Subcutaneous abdominal adipose tissue (tissue), 5 donors: Measurements from ENCODE around the gene KCNQ4.

Source experiments
- H3K27ac ChIP-seq: one replicate; pipeline ENCODE4 v1.7.0; 2013; ENCODE audit warnings: low read depth, mild to moderate bottlenecking, inconsistent platforms, low read length, moderate library complexity
- H3K27me3 ChIP-seq, 5 donors: one replicate each; pipeline ENCODE4 v1.7.0; 2013; ENCODE audit warnings: low read length in 5 of 5, inconsistent platforms in 1 of 5; ENCODE audit not compliant: control insufficient read depth in 5 of 5, insufficient read depth in 4 of 5
- H3K36me3 ChIP-seq, 5 donors: one replicate each; pipeline ENCODE4 v1.7.0; 2013; ENCODE audit warnings: low read length in 5 of 5; ENCODE audit not compliant: control insufficient read depth in 5 of 5, insufficient read depth in 5 of 5
- H3K4me1 ChIP-seq, 5 donors: one replicate each; pipeline ENCODE4 v1.7.0; 2013; ENCODE audit warnings: low read length in 5 of 5, mild to moderate bottlenecking in 3 of 5, moderate library complexity in 1 of 5; ENCODE audit not compliant: control insufficient read depth in 5 of 5, insufficient read depth in 5 of 5
- H3K4me3 ChIP-seq, 5 donors: one replicate each; pipeline ENCODE4 v1.7.0; 2013; ENCODE audit warnings: low read length in 5 of 5, low read depth in 1 of 5
- H3K9ac ChIP-seq, 5 donors: one replicate each; pipeline ENCODE4 v1.7.0; 2013; ENCODE audit warnings: low read length in 5 of 5, mild to moderate bottlenecking in 4 of 5, moderate library complexity in 3 of 5
- H3K9me3 ChIP-seq, 5 donors: one replicate each; pipeline ENCODE4 v1.7.0; 2013; ENCODE audit warnings: low read length in 5 of 5; ENCODE audit not compliant: control insufficient read depth in 5 of 5
- donor health status: healthy.
- donor health status: healthy.
- donor health status: healthy.
- donor health status: healthy.
- donor health status: healthy.

Gene KCNQ4

DNA sequence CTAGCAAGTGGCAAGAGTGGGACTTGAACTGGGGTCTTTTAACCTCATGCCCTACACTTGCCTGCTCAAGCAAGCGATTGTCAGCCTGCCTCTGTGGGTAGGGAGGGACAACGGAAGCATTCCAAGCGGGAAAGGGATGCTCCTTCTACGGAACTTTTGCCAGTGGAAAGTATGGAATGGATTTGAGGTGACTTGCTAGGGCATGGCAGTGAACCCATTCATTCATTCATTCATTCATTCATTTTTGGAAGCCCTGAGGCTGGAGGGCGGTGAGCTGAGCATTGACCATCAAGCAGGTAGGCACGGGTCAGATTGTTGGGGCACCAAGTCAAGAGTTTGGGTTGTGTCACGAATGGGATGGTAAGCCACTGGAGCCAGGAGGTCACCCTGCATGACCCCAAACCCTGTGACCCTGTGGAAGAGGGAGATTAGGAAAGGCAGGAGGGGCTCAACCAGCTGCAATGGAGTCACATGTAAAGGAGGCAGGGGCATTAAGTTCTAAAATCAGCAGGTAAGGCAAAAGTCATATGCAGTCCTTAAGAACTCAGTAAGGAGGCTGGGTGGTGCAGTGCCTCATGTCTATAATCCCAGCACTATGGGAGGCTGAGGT is 90.4 kb downstream of the KCNQ4 start:
- Histone ChIP-seq H3K9me3 (peaks cover 3 to 14% (median 10%) of the 10 kb centered on the region in 5 donors), H3K27me3 (no peaks in the 10 kb centered on the region), H3K4me1 (peaks cover 0 to 19% (median 12%) of the 10 kb centered on the region in 5 donors), H3K4me3 (no peak overlapping the region), H3K27ac (no peak overlapping the region), H3K36me3 (no peaks in the 10 kb centered on the region), H3K9ac (no peak overlapping the region)

DNA sequence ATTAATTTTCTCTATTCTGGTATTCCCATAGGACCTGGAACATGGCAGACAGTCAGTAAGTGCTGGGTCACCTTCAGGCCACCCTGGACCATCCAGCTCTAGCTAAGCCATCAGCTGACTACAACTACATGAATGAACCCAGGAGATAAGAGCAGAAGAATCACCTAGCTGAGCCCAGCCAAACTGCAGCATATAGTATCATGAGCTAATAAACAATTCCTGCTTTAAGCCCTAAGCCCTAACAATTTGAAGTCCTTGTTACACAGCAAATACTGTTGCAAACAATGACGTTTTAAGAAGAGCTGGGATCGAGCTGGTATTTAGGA is 92.8 kb downstream of the KCNQ4 start:
- Histone ChIP-seq H3K9me3 (peaks cover 2 to 7% (median 4%) of the 10 kb centered on the region in 5 donors), H3K27me3 (peaks cover 0 to 3% (median 0%) of the 10 kb centered on the region in 5 donors), H3K36me3 (no peaks in the 10 kb centered on the region), H3K27ac (no peak overlapping the region), H3K4me3 (no peak overlapping the region), H3K4me1 (peaks cover 3 to 19% (median 14%) of the 10 kb centered on the region in 5 donors), H3K9ac (no peak overlapping the region)

DNA sequence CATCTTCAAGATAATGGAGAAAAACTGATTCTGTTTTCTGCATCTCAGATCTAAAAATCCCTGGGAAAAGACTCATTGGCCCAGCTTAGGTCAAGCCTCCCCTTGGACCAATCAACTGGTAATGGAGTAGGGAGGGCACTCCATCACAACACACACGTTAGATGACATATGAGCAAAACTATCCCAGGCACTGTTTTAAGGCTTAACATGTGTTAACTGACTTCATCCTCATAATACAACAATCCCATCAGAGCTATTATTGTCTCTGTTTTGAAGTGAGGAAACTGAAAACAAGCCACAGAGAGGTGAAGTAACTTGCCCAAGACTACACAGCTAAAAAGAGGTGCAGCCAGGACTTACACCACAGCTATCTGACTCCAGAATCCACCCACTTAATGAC is 93.3 kb downstream of the KCNQ4 start:
- Histone ChIP-seq H3K27ac (peak overlapping the region; percentile 68), H3K27me3 (peaks cover 0 to 4% (median 0%) of the 10 kb centered on the region in 5 donors), H3K4me1 (peaks cover 3 to 22% (median 19%) of the 10 kb centered on the region in 5 donors), H3K4me3 (no peak overlapping the region), H3K36me3 (no peaks in the 10 kb centered on the region), H3K9ac (peak overlapping the region in 3 of 5 donors; percentile 1 to 68 (median 60)), H3K9me3 (peaks cover 2 to 7% (median 4%) of the 10 kb centered on the region in 5 donors)

GRCh38 chr1:40877698-40878097 is 94.1 kb downstream of the KCNQ4 start:
- H3K4me3 ChIP-seq, result no peak overlapping the region
- H3K9ac ChIP-seq, result peak overlapping the region in 3 of 5 donors; percentile 5 to 68 (median 60)
- H3K4me1 ChIP-seq, result peaks cover 3 to 23% (median 16%) of the 10 kb centered on the region in 5 donors
- H3K27ac ChIP-seq, result peak overlapping the region; percentile 68
- H3K27me3 ChIP-seq, result peaks cover 0 to 4% (median 0%) of the 10 kb centered on the region in 5 donors
- no peaks in the 10 kb centered on the region for H3K36me3 ChIP-seq
- H3K9me3 ChIP-seq, result peaks cover 2 to 7% (median 4%) of the 10 kb centered on the region in 5 donors

- H3K27ac ChIP-seq, result no peak overlapping the region
These were observed 95.3 kb downstream of the KCNQ4 start for GRCh38 chr1:40878906-40879305.

GRCh38 chr1:40879482-40880175 is 96.0 kb downstream of the KCNQ4 start:
- Histone ChIP-seq H3K9ac (no peak overlapping the region), H3K27ac (no peak overlapping the region), H3K4me3 (no peak overlapping the region), H3K4me1 (peaks cover 5 to 28% (median 16%) of the 10 kb centered on the region in 5 donors), H3K36me3 (no peaks in the 10 kb centered on the region), H3K9me3 (peaks cover 2 to 7% (median 4%) of the 10 kb centered on the region in 5 donors), H3K27me3 (peaks cover 0 to 7% (median 3%) of the 10 kb centered on the region in 5 donors)

More at GRCh38 chr1:40878906-40879305, 95.3 kb downstream of the KCNQ4 start:
- Histone ChIP-seq H3K36me3 (no peaks in the 10 kb centered on the region), H3K27me3 (peaks cover 0 to 6% (median under 1%) of the 10 kb centered on the region in 5 donors), H3K4me3 (no peak overlapping the region), H3K4me1 (peaks cover 5 to 24% (median 16%) of the 10 kb centered on the region in 5 donors), H3K9ac (peak overlapping the region in 1 of 5 donors; percentile 58), H3K9me3 (peaks cover 2 to 7% (median 4%) of the 10 kb centered on the region in 5 donors)

- H3K27ac ChIP-seq, result no peak overlapping the region
- peak overlapping the region in 1 of 5 donors; percentile 87 for H3K9ac ChIP-seq
- H3K4me3 ChIP-seq, result no peak overlapping the region
- peaks cover 5 to 26% (median 13%) of the 10 kb centered on the region in 5 donors for H3K4me1 ChIP-seq
- H3K27me3 ChIP-seq, result peaks cover 0 to 7% (median 5%) of the 10 kb centered on the region in 5 donors
- peaks cover 2 to 7% (median 4%) of the 10 kb centered on the region in 5 donors for H3K9me3 ChIP-seq
- H3K36me3 ChIP-seq, result no peaks in the 10 kb centered on the region
These were observed 97.4 kb downstream of the KCNQ4 start for GRCh38 chr1:40880813-40881549.

DNA sequence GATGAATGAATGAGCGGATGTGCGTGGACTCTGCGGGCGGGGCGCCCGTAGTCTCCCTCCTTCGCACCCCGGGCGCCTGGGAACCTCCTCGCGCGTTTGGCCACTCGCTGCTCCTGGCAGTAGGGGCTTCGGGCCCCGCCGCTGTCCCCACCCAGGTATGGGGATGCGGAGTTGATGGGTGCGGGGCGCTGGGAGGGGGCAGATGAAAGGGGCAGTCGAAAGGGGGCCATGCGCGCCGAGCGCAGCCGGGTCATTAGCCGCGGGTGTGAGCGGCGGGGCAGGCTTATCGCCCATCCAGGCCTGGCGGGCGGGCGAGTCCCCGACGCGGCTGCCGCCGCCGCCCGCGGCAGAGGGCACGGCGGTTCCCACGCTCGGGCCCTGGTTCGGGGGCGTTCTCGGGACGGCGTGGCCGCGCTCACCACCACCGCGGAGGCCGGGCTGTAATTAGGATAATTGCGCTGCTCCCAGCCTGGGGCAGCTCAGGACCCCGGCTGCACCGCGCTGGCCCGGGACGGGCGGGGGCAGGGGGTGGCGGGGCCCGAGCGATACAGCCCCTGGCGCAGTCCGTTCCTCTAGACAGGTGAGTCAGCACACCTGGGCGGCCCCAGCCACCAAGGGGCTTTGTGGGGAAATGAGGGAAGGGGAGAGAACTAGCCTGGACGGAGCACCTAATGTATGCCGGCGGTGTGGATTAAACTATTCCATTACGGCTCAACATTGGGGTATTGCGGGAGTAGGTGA is 100.6 kb downstream of the KCNQ4 start:
- Histone ChIP-seq H3K9me3 (peaks cover 0 to 2% (median 0%) of the 10 kb centered on the region in 5 donors), H3K9ac (peak overlapping the region in 1 of 5 donors; percentile 41), H3K4me1 (peaks cover 0 to 14% (median 5%) of the 10 kb centered on the region in 5 donors), H3K27ac (no peak overlapping the region), H3K4me3 (peak overlapping the region in 1 of 5 donors; percentile 40), H3K36me3 (no peaks in the 10 kb centered on the region), H3K27me3 (peaks cover 0 to 7% (median 5%) of the 10 kb centered on the region in 5 donors)

- Histone ChIP-seq H3K27ac (no peak overlapping the region), H3K9me3 (no peaks in the 10 kb centered on the region), H3K4me3 (no peak overlapping the region), H3K36me3 (no peaks in the 10 kb centered on the region), H3K27me3 (peaks cover 0 to 7% (median 3%) of the 10 kb centered on the region in 5 donors), H3K9ac (no peak overlapping the region), H3K4me1 (peaks cover 0 to 11% (median 3%) of the 10 kb centered on the region in 5 donors)
These were observed 102.9 kb downstream of the KCNQ4 start for GRCh38 chr1:40886318-40887011.
